Smooth muscle cell of the umbilical artery (primary cell): Measurements from ENCODE around the gene TM4SF20. TPM values are rescaled to one million over a fixed set of nuclear protein-coding genes. Genes with fewer than 3 reads are reported as not detected.

ENCODE experiments used
- total RNA-seq: library from RNA; depleted of rRNA; stranded (reverse); fragments of >200 nt; gene quantifications from 2 replicates; pipeline ENCODE4 v1.2.3, GENCODE V29; 2014

TM4SF20 gene, protein sequence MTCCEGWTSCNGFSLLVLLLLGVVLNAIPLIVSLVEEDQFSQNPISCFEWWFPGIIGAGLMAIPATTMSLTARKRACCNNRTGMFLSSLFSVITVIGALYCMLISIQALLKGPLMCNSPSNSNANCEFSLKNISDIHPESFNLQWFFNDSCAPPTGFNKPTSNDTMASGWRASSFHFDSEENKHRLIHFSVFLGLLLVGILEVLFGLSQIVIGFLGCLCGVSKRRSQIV
- not detected in 2 replicates for total RNA-seq

DNA sequence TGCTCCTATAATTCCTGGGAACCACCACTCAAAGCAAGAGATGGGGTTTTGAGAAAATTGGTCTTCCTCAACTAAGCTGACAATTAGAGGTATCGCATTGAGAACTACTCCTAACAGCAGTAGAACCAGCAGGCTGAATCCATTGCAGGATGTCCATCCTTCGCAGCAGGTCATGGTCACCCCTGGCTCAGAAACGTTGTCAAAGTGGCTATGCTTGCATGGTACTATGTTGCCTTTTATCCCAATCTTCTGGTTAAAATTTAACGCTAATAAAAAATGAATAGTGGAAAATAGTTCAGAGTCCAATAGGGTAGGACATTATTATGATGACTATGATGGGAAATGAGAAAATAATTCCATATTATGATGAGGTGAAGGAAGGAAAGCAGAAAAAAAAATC is at the start of gene TM4SF20:
Gene TM4SF20 (minus strand): TSS at position 212 of the 400 bp plus-strand sequence. CDS start 38 bp downstream, at position 174.

DNA sequence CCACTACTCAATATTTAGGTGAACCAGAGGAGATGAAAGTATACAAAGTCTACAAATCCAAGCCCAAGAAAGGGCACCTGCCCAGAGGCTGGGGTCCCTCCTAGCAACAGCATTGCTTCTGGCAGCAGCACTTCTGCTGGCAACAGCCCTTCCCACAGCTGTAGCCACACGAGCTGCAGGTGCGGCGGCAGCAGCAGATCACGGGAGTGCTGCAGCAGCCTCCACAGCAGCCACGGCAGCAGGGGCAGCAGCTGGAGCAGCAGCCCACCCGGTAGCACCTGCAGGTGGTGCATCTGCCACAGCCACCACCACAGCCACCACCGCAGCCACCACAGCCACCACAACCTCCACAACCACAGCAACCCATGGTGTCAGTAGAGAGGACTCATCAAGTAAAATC is 8.5 kb upstream of the TM4SF20 start, which contains the start of gene SCYGR1:
Gene SCYGR1 (minus strand): TSS at position 367 of the 400 bp plus-strand sequence. CDS start 0 bp downstream, at position 367.

DNA sequence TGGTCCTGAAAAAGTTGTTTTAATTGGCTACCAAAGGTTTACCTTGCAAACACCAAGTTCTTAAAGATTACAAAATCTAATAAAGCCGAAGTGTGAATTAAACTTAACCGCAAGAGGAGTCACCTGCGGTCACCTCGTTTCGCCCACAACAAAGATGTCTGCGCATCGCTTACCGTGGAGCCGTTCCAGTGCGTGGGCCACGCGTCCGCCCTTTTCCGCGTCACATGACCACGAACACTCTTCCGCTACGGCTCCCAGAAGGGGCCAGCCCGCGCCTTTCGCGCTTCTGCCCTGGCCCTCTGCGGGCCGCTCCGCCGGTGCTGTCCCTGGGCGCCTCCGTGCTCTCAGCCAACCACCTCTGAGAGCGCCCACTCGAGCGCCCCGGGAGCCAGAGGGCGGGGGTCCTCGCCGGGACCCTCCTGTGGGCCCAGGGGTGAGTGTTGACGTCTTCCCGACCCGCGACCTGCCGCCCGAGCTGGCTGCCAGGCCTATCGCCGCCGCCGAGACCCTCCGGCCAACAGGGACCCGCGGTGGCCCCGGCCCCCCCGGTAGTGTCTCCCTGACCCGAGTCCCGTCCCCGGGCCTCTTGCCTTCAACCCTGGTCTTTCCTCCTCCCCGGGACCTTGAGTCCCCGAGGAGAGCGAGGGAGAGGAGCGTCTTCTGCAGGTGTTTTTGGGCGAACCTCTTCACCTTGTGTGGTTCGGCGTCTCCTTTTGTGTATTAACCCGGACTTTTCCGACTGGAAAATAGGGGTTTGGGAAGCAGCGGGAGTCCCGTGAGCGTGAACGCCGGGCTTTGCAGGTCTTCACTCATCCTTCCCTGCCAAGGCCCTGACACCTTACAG is 53.9 kb downstream of the TM4SF20 start, which contains the start of gene MFF:
Gene MFF (plus strand): TSS at position 257 of the 844 bp plus-strand sequence. CDS start 5,415 bp downstream, outside the sequence.

Other genes with a start within 250 kb of the TM4SF20 start
- gene COL4A4, start 215.1 kb downstream of the TM4SF20 start, total RNA-seq: under 0.01 and 0.28 TPM in 2 replicates
- under 0.01 TPM in 1 of 2 replicates, not detected in the other for gene COL4A3, start 214.7 kb downstream of the TM4SF20 start, total RNA-seq
- gene MFF, start 54.1 kb downstream of the TM4SF20 start, total RNA-seq: 67.7 and 78.6 TPM in 2 replicates
- gene SCYGR1, start 8.6 kb upstream of the TM4SF20 start, total RNA-seq: not detected in 2 replicates
- gene AGFG1, start 92.8 kb upstream of the TM4SF20 start, total RNA-seq: 33.9 and 55.3 TPM in 2 replicates
- gene SCYGR2, start 219.6 kb upstream of the TM4SF20 start, total RNA-seq: not detected in 2 replicates
- not detected in 2 replicates for gene SCYGR3, start 235.5 kb upstream of the TM4SF20 start, total RNA-seq
- not detected in 2 replicates for gene SCYGR4, start 238.2 kb upstream of the TM4SF20 start, total RNA-seq